CD4-positive, alpha-beta memory T cell (primary cell): ENCODE measurements around the gene ZNF436. TPM values are rescaled to one million over a fixed set of nuclear protein-coding genes. Genes with fewer than 3 reads are reported as not detected.

Experiments used
- CTCF ChIA-PET: fragments of 350-600 bp; sonication (Branson Sonifier 250); formaldehyde crosslinking; loops from one replicate; lab custom pipeline; 2021; ENCODE audit warnings: inconsistent platforms; ENCODE audit not compliant: partially characterized antibody; lab: Charles Lee
- POLR2A ChIA-PET: fragments of 350-600 bp; sonication (Branson Sonifier 250); formaldehyde crosslinking; loops from one replicate; lab custom pipeline; 2021; ENCODE audit not compliant: partially characterized antibody; lab: Charles Lee
- DNase-seq, 5 donors: peaks; one replicate each; pipeline versions ENCODE4 v3.0.0 to v3.0.0-alpha.2; 2020 to 2022; ENCODE audit warnings: mixed read lengths in 1 of 5
- H3K27ac ChIP-seq: one replicate; pipeline ENCODE4 v1.7.0; 2013; ENCODE audit warnings: low read depth, low read length
- H3K27me3 ChIP-seq: 2 replicates; pipeline ENCODE4 v1.7.0; 2013; ENCODE audit warnings: mild to moderate bottlenecking, low read length, moderate library complexity; ENCODE audit not compliant: insufficient read depth
- H3K36me3 ChIP-seq: 2 replicates; pipeline ENCODE4 v1.7.0; 2013; ENCODE audit warnings: mild to moderate bottlenecking, low read length, moderate library complexity; ENCODE audit not compliant: insufficient read depth
- H3K4me1 ChIP-seq: 2 replicates; pipeline ENCODE4 v1.7.0; 2013; ENCODE audit warnings: mild to moderate bottlenecking, low read length, moderate library complexity; ENCODE audit not compliant: insufficient read depth
- H3K4me3 ChIP-seq, 2 donors: one replicate each; pipeline ENCODE4 v1.7.0; 2013; ENCODE audit warnings: low read length in 2 of 2, mild to moderate bottlenecking in 1 of 2
- H3K9me3 ChIP-seq, 2 donors: one replicate each; pipeline ENCODE4 v1.7.0; 2013; ENCODE audit warnings: low read length in 2 of 2, control low read depth in 1 of 2; ENCODE audit not compliant: control insufficient read depth in 1 of 2
- H3K27ac Mint-ChIP-seq, 7 donors: one replicate each; pipeline ENCODE4 v1.8.0; 2020 to 2021; ENCODE audit warnings: mixed read lengths in 7 of 7, mild to moderate bottlenecking in 6 of 7, inconsistent platforms in 3 of 7, moderate library complexity in 3 of 7
- H3K27me3 Mint-ChIP-seq, 2 donors: one replicate each; pipeline ENCODE4 v1.8.0; 2020 to 2021; ENCODE audit warnings: mixed read lengths in 2 of 2
- H3K36me3 Mint-ChIP-seq, 2 donors: one replicate each; pipeline ENCODE4 v1.8.0; 2020 to 2021; ENCODE audit warnings: mixed read lengths in 2 of 2, inconsistent platforms in 1 of 2, mild to moderate bottlenecking in 1 of 2
- H3K4me1 Mint-ChIP-seq, 4 donors: one replicate each; pipeline ENCODE4 v1.8.0; 2020 to 2021; ENCODE audit warnings: mixed read lengths in 4 of 4, mild to moderate bottlenecking in 1 of 4
- H3K4me3 Mint-ChIP-seq, 8 donors: one replicate each; pipeline ENCODE4 v1.8.0; 2020 to 2021; ENCODE audit warnings: mixed read lengths in 8 of 8, mild to moderate bottlenecking in 7 of 8, moderate library complexity in 6 of 8, inconsistent platforms in 3 of 8
- H3K9me3 Mint-ChIP-seq, 8 donors: one replicate each; pipeline ENCODE4 v1.8.0; 2020 to 2021; ENCODE audit warnings: mixed read lengths in 8 of 8, mild to moderate bottlenecking in 5 of 8, inconsistent platforms in 3 of 8, moderate library complexity in 1 of 8
- intact Hi-C: fragments of 100-400 bp; cut with micrococcal nuclease; formaldehyde crosslinking; loops from one replicate; pipeline ENCODE4 v1.15.1; 2023
- polyA plus RNA-seq, 2 donors: library from polyadenylated mRNA; unstranded; fragments of 300-500 nt; fragmentation: Illumina TruSeq; gene quantifications; one replicate each; pipeline ENCODE4 v1.2.3, GENCODE V29; 2021
- total RNA-seq, 2 experiments: library from RNA; stranded (reverse); gene quantifications; one replicate each; pipeline ENCODE4 v1.2.3, GENCODE V29; 2021

ZNF436 gene
- total and polyA plus RNA-seq, 4 experiments from 2014 or later, result 1.7 to 11.9 (median 7.2) TPM

GRCh38 chr1:23343221-23344110, 26.2 kb downstream of the ZNF436 start:
- Mint-ChIP-seq H3K4me1 (peaks cover 39 to 60% (median 49%) of the 10 kb centered on the region in 4 donors), H3K27ac (peak overlapping the region; percentile 81 to 97 (median 94)), H3K9me3 (peaks cover 0 to 2% (median 0%) of the 10 kb centered on the region in 8 donors), H3K36me3 (peaks cover 0 to 28% of the 10 kb centered on the region in 2 donors), H3K4me3 (peak overlapping the region; percentile 75 to 93 (median 91)), H3K27me3 (no peaks in the 10 kb centered on the region)
- POLR2A ChIA-PET, result interaction anchor here (0.9 to 3.5 kb wide), 18 partner anchors 9 to 437 kb away, joined by 3 to 112 read pairs (median 4); partner anchors contain the start of genes ASAP3, E2F2, LUZP1 and RPL11
- H3K36me3 ChIP-seq, result no peaks in the 10 kb centered on the region
- H3K4me3 ChIP-seq, result peak overlapping the region; percentile 64 to 89
- peak overlapping the region; percentile 75 for H3K27ac ChIP-seq
- intact Hi-C loops, result loop anchor here (1.0 to 5.0 kb wide), 4 partner anchors 25 to 276 kb away; partner anchors contain the start of gene E2F2
- peaks cover 51% of the 10 kb centered on the region for H3K4me1 ChIP-seq
- no peaks in the 10 kb centered on the region for H3K27me3 ChIP-seq
- no peaks in the 10 kb centered on the region for H3K9me3 ChIP-seq
- CTCF ChIA-PET, result interaction anchor here (0.7 to 1.7 kb wide), 3 partner anchors 25 to 241 kb away, joined by 3 to 11 read pairs (median 9); no protein-coding TSS in a partner anchor
- DNase-seq, result peak in 3 of 5 donors; percentile 13 to 54 (median 22)

GRCh38 chr1:23341931-23342692, 27.5 kb downstream of the ZNF436 start:
- ChIA-PET CTCF (interaction anchor here (0.6 to 1.3 kb wide), 2 partner anchors 62 to 1102 kb away, joined by 3 to 4 read pairs; no protein-coding TSS in a partner anchor), POLR2A (interaction anchor here (1.1 kb wide), 1 partner anchor 26 kb away, joined by 6 read pairs; no protein-coding TSS in a partner anchor)
- peak overlapping the region; percentile 7 to 89 for H3K4me3 ChIP-seq
- H3K4me1 Mint-ChIP-seq, result peaks cover 42 to 73% (median 58%) of the 10 kb centered on the region in 4 donors
- peaks cover 64% of the 10 kb centered on the region for H3K4me1 ChIP-seq
- H3K36me3 Mint-ChIP-seq, result peaks cover 5 to 39% of the 10 kb centered on the region in 2 donors
- H3K27ac ChIP-seq, result peak overlapping the region; percentile 75
- H3K27ac Mint-ChIP-seq, result peak overlapping the region; percentile 26 to 97 (median 94)
- H3K9me3 Mint-ChIP-seq, result peaks cover 0 to 2% (median 0%) of the 10 kb centered on the region in 8 donors
- no peak for DNase-seq
- intact Hi-C loops, result loop anchor here (5.0 kb wide), 1 partner anchor 60 kb away; no protein-coding TSS in a partner anchor
- peaks cover 10% of the 10 kb centered on the region for H3K36me3 ChIP-seq
- H3K9me3 ChIP-seq, result no peaks in the 10 kb centered on the region
- H3K4me3 Mint-ChIP-seq, result peak overlapping the region; percentile 75 to 93 (median 91)
- H3K27me3 Mint-ChIP-seq, result no peaks in the 10 kb centered on the region
- no peaks in the 10 kb centered on the region for H3K27me3 ChIP-seq

- Histone ChIP-seq H3K36me3 (peaks cover 21% of the 10 kb centered on the region), H3K27ac (peak overlapping the region; percentile 75), H3K4me1 (peaks cover 61% of the 10 kb centered on the region), H3K27me3 (no peaks in the 10 kb centered on the region), H3K9me3 (no peaks in the 10 kb centered on the region), H3K4me3 (no peak overlapping the region)
- H3K27ac Mint-ChIP-seq, result peak overlapping the region in 5 of 7 donors; percentile 13 to 95 (median 80)
- peak overlapping the region in 7 of 8 donors; percentile 10 to 93 (median 86) for H3K4me3 Mint-ChIP-seq
- no peaks in the 10 kb centered on the region for H3K9me3 Mint-ChIP-seq
- POLR2A ChIA-PET, result interaction anchor here (1.5 kb wide), 1 partner anchor 29 kb away, joined by 7 read pairs; no protein-coding TSS in a partner anchor
- peaks cover 6 to 49% of the 10 kb centered on the region in 2 donors for H3K36me3 Mint-ChIP-seq
- DNase-seq, result no peak
- H3K4me1 Mint-ChIP-seq, result peaks cover 38 to 73% (median 54%) of the 10 kb centered on the region in 4 donors
- intact Hi-C loops, result loop anchor here (5.0 kb wide), 1 partner anchor 63 kb away; no protein-coding TSS in a partner anchor
- CTCF ChIA-PET, result interaction anchor here (0.8 to 1.6 kb wide), 3 partner anchors 15 to 155 kb away, joined by 3 to 4 read pairs (median 3); no protein-coding TSS in a partner anchor
- no peaks in the 10 kb centered on the region for H3K27me3 Mint-ChIP-seq
Measured at GRCh38 chr1:23339632-23340031, 30.0 kb downstream of the ZNF436 start.

GRCh38 chr1:23337869-23338268, 31.8 kb downstream of the ZNF436 start:
- Mint-ChIP-seq H3K4me1 (peaks cover 40 to 69% (median 53%) of the 10 kb centered on the region in 4 donors), H3K36me3 (peaks cover 19 to 53% of the 10 kb centered on the region in 2 donors)

GRCh38 chr1:23331713-23332112, 37.9 kb downstream of the ZNF436 start:
- Histone ChIP-seq H3K27ac (no peak overlapping the region), H3K27me3 (no peaks in the 10 kb centered on the region), H3K4me1 (no peaks in the 10 kb centered on the region), H3K9me3 (no peaks in the 10 kb centered on the region), H3K36me3 (peaks cover 44% of the 10 kb centered on the region), H3K4me3 (no peak overlapping the region)
- DNase-seq, result no peak
- no peaks in the 10 kb centered on the region for H3K9me3 Mint-ChIP-seq
- ChIA-PET POLR2A (interaction anchor here (1.0 kb wide), 1 partner anchor 12 kb away, joined by 3 read pairs; the partner anchor contains the start of gene HNRNPR), CTCF (no interaction called here)
- peaks cover 22 to 33% (median 27%) of the 10 kb centered on the region in 4 donors for H3K4me1 Mint-ChIP-seq
- peaks cover 48 to 68% of the 10 kb centered on the region in 2 donors for H3K36me3 Mint-ChIP-seq
- H3K4me3 Mint-ChIP-seq, result no peak overlapping the region
- intact Hi-C loops, result no loop called here
- H3K27ac Mint-ChIP-seq, result peak overlapping the region in 2 of 7 donors; percentile 35 to 37
- no peaks in the 10 kb centered on the region for H3K27me3 Mint-ChIP-seq

More at GRCh38 chr1:23337869-23338268, 31.8 kb downstream of the ZNF436 start:
- H3K27me3 ChIP-seq, result no peaks in the 10 kb centered on the region
- Mint-ChIP-seq H3K27me3 (no peaks in the 10 kb centered on the region), H3K4me3 (peak overlapping the region in 2 of 8 donors; percentile 29 to 31), H3K27ac (peak overlapping the region in 6 of 7 donors; percentile 1 to 72 (median 48)), H3K9me3 (no peaks in the 10 kb centered on the region)
- H3K4me3 ChIP-seq, result no peak overlapping the region
- H3K9me3 ChIP-seq, result no peaks in the 10 kb centered on the region
- H3K36me3 ChIP-seq, result peaks cover 29% of the 10 kb centered on the region
- POLR2A ChIA-PET, result interaction anchor here (1.1 kb wide), 1 partner anchor 29 kb away, joined by 3 read pairs; no protein-coding TSS in a partner anchor
- peaks cover 60% of the 10 kb centered on the region for H3K4me1 ChIP-seq
- no peak overlapping the region for H3K27ac ChIP-seq
- intact Hi-C loops, result no loop called here
- CTCF ChIA-PET, result interaction anchor here (1.2 kb wide), 1 partner anchor 67 kb away, joined by 3 read pairs; no protein-coding TSS in a partner anchor
- no peak for DNase-seq

- no peaks in the 10 kb centered on the region for H3K9me3 Mint-ChIP-seq
- peaks cover 42% of the 10 kb centered on the region for H3K36me3 ChIP-seq
- H3K27ac ChIP-seq, result no peak overlapping the region
- peak overlapping the region in 2 of 7 donors; percentile 27 to 35 for H3K27ac Mint-ChIP-seq
- H3K27me3 Mint-ChIP-seq, result no peaks in the 10 kb centered on the region
- H3K4me3 ChIP-seq, result no peak overlapping the region
- POLR2A ChIA-PET, result no interaction called here
- DNase-seq, result no peak
- peaks cover 54 to 71% of the 10 kb centered on the region in 2 donors for H3K36me3 Mint-ChIP-seq
- no peaks in the 10 kb centered on the region for H3K27me3 ChIP-seq
- H3K4me1 ChIP-seq, result no peaks in the 10 kb centered on the region
- H3K9me3 ChIP-seq, result no peaks in the 10 kb centered on the region
- intact Hi-C loops, result no loop called here
- CTCF ChIA-PET, result no interaction called here
- peaks cover 23 to 39% (median 32%) of the 10 kb centered on the region in 4 donors for H3K4me1 Mint-ChIP-seq
- H3K4me3 Mint-ChIP-seq, result no peak overlapping the region
Measured at GRCh38 chr1:23330846-23331245, 38.8 kb downstream of the ZNF436 start.
